Uterus (tissue), 2 donors: ENCODE measurements around the gene DACT2.

Experiments used
- POLR2A ChIP-seq, 2 donors: fragments of 450-650 bp; IDR thresholded peaks; one replicate each; pipeline ENCODE4 v1.6.1; 2016; ENCODE audit warnings: antibody characterized with exemption in 2 of 2, mild to moderate bottlenecking in 1 of 2, moderate library complexity in 1 of 2
- TF ChIP-seq, protein P1 (sequence below), 4 experiments: fragments of 200-600 bp in 2 of 4; fragments of 450-650 bp in 2 of 4; sonication (generic) in 2 of 4; IDR thresholded peaks; one replicate each; pipeline ENCODE4 v1.5.1; 2016 to 2019; ENCODE audit warnings: antibody characterized with exemption in 4 of 4, mild to moderate bottlenecking in 2 of 4, moderate library complexity in 1 of 4

DNA sequence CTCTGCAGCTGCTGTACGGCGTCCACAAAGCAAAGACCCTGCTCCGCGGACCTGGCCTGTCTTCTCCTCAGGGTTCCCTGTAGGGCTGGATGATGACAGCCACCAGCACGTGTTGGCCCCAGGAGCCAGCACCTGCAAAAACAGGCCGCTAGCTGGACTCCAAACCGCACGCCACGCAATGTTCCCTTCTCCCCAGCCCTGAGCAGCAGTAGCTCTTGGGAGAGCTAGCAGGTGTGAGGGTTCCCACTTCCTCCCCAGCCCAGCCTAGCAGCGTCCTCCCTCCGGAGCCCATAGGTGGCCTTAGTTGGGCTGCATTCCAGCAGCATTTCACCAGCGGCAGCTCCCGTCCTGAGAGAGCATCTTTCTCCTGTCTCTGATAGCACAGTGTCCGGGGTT lies 42.3 kb downstream of the DACT2 start:
- TF ChIP-seq, protein P1, sequence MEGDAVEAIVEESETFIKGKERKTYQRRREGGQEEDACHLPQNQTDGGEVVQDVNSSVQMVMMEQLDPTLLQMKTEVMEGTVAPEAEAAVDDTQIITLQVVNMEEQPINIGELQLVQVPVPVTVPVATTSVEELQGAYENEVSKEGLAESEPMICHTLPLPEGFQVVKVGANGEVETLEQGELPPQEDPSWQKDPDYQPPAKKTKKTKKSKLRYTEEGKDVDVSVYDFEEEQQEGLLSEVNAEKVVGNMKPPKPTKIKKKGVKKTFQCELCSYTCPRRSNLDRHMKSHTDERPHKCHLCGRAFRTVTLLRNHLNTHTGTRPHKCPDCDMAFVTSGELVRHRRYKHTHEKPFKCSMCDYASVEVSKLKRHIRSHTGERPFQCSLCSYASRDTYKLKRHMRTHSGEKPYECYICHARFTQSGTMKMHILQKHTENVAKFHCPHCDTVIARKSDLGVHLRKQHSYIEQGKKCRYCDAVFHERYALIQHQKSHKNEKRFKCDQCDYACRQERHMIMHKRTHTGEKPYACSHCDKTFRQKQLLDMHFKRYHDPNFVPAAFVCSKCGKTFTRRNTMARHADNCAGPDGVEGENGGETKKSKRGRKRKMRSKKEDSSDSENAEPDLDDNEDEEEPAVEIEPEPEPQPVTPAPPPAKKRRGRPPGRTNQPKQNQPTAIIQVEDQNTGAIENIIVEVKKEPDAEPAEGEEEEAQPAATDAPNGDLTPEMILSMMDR (IDR thresholded peaks at IDR 0.05), result no peak
- no peak for TF ChIP-seq POLR2A (IDR thresholded peaks at IDR 0.05)
